GM21367 (cell line): ENCODE results near the gene CDH23.

Source experiments
- ATAC-seq: cut with Tn5 transposase; IDR thresholded peaks from one replicate; pipeline ENCODE4 v1.9.1; 2021; ENCODE audit not compliant: unreplicated experiment

CDH23 gene

DNA sequence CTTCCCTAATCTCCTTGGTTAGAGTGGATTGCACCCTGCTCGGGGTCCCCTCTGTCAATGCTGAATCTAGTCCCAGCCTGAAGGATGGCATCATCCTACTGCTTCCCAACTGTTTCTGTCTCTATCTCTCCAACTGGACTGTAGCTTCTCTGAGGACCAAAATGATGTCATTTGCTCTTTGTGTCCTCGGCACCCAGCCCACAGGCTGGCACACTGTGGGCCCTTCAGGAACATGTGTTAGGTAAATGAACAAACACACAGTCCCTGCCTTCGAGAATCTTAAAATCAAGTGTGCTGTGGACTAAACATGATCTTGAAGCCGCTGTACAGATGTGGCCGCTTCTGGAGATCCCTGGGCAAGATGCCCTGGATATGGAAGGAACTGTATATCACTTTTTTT is 5.0 kb upstream of the CDH23 start:
- no peak for ATAC-seq

DNA sequence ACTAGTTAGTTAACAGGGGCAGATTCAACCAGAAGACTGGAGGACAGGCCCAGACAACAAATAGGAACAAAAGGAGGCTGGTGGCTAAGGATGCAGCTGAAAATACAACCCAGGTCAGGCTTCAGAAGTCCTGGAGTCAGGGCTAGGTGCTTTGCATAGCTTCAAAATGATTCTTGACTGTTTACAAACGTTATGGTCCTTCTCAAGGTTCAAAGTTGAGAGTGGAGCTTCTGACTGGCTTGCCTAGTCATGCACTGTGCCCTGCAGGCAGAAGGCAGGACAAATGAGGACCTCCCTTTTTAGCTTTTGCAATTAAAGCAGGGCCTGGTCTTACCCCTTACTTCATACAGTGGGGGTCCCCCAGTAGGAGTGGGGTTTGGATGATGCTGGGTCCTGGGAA is 4.4 kb upstream of the CDH23 start:
- no peak for ATAC-seq

- ATAC-seq, result no peak
Observed at GRCh38 chr10:71392791-71393781, 3.6 kb upstream of the CDH23 start.

DNA sequence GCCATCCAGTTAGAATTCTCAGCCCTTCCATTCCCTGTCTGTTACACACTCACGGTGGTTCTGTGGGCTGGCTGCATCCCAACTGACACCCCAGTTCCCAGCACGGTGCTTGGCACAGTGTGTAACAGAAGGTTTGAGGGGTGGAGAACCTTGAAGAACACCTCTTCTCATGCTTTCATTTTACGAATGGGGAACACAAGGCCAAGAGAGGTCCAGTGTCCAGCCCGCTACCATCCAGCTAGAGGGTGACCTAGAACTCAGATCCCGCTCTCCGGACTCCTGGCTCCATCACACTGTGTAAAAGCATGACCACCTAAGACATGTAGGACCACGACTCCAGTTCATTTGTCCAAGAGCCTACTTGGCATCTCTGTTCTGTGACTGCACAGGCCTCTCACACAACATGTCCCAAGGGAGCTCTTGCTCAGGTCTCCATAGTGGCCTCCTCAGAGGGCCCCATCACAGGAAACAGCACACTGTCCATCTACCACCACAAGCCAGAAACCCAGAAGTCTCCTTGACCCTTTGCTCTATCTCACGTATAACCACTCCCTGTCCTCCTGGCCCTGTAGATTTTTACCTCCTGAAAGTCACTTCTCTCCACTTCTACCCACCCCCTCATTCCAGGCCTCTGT is 2.8 kb upstream of the CDH23 start:
- no peak for ATAC-seq

- ATAC-seq, result no peak
Observed at GRCh38 chr10:71394926-71395562, 1.7 kb upstream of the CDH23 start.

- ATAC-seq, result no peak
Observed at GRCh38 chr10:71395621-71396020, 1.1 kb upstream of the CDH23 start.

DNA sequence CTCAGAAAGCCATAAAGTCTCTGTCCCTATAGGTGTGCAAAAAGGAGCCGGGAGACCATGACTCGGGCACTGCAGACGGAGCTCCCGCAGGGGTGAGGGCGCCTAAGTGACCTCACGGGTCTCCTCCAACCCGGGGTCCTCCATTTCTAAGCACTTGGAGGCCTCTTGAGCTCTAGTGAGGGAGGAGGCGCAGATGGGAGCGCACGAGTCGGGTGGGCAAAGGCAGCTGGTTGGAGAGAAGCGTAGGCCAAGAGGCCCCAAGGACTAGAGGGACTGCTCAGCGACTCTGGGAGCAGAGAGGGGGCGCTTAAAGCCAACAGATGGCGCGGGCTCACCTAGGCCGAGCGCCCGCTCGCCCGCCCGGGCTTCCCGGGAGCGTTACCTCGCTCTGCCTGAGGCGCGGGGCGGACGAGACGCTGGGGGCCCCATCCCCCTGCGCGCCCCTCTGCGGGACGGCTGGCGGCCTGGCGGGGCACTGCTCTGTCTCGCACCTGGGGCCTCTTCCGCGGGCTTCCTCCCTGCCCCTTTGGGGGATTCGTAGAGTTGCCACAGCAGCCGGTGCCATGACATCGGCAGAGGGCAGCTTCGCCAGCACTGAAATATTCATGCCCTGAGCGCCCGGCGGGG is 523 bp upstream of the CDH23 start:
- ATAC-seq, result no peak

GRCh38 chr10:71397296-71398212 is 834 bp downstream of the CDH23 start:
- no peak for ATAC-seq

- ATAC-seq, result no peak
Observed at GRCh38 chr10:71398976-71399375, 2.3 kb downstream of the CDH23 start.

DNA sequence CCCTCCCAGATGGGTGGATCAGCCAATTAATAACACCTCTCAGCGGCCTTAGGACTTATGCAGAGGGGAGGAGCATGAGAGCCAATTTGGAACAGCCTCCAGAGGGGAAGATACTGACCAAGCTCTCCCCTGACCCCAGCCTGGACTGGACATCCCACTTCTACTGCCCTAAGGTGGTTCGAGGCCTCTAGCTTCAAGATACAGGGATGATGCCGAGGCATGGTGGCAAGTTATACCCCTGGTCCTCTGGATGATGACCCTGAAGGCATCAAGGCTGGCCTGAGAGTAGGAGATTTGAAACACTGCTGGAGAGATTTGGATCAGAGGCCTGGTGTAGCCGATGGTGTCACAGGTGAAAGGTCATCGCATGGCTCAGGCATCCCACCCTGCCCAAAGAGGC is 3.2 kb downstream of the CDH23 start:
- ATAC-seq, result no peak

DNA sequence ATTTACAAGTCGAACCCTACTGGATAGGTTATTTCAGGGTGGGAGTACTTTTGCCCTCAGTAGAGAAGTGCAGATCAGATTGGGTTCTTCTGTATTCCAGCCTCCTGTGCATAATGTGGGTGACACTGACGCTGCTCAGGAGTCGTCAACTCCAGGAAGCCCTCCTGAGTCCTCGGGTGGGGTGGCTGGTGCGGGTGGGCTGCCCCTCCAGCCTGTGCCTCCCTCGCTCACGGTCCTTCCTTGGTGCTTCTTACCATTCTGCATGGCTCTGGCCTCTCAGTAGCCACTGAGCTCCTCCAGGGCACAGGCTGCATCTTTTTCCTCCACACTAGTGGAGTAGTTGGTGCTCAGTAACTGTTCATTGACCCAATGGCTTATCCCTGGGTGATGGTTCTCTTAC is 4.3 kb downstream of the CDH23 start:
- ATAC-seq, result no peak

DNA sequence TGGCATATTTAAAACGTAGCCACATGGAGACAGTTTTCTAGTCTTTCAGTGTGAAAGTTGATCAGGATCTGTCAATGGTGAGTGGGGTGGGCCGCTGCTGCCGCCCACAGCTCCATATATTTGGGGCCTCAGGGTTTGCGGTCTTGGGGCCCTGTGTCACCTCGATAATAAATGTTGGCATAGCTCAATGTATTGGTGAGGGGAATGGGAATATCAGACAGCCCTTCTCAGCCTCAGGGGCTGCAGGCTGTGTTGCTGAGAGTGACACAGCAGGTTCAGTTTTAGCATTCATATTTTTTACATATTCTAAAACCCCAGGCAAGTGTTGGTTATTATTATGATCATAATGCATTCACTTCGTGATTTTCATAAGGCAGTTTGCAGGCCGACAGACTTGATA is 5.3 kb downstream of the CDH23 start:
- ATAC-seq, result no peak

GRCh38 chr10:71404503-71405295 is 8.0 kb downstream of the CDH23 start:
- no peak for ATAC-seq

GRCh38 chr10:71406878-71407277 is 10.2 kb downstream of the CDH23 start:
- no peak for ATAC-seq

DNA sequence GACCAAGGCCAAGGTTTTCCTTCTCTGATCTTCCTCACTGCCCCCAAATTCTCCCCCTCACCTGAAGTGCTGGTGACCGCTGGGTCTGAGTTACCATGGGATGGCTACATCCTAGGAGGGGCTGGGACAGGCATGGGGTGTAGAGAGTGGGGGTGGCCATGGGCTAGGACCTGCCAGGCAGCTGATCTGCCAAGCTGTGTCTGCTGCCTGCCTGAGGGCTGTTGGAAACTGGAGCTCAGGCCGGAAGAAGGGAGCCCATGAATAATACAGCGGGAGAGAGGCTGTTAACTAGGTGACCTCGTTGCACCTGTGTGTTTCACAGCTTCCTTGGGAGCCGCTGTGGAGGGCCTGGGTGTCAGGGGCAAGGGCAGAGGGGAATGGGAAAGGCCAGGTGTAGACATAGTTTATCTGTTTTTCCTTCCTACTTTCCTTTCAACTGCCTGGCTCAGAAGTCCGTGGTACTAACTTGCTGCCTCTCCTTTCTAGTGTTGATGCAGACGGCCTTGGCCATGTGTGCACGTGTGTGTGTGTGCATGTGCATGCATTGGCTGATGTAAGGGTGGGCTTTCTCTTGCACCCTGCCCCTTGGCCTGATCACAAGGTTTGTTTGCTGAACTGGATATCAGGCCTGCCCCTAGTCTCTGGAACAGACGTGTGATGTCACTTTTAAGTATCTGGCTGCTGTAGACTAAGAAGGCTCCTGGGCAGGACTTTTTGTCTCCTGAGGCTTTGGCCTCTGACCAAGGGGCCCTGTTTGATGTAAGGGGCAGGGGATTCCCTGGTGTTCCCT is 11.9 kb downstream of the CDH23 start:
- ATAC-seq, result no peak

GRCh38 chr10:71409516-71410104 is 12.9 kb downstream of the CDH23 start:
- no peak for ATAC-seq

- no peak for ATAC-seq
Observed at GRCh38 chr10:71413581-71413980, 16.9 kb downstream of the CDH23 start.

GRCh38 chr10:71414359-71414758 is 17.6 kb downstream of the CDH23 start:
- no peak for ATAC-seq
